ENCODE results near the gene VMAC.

The VMAC gene

DNA sequence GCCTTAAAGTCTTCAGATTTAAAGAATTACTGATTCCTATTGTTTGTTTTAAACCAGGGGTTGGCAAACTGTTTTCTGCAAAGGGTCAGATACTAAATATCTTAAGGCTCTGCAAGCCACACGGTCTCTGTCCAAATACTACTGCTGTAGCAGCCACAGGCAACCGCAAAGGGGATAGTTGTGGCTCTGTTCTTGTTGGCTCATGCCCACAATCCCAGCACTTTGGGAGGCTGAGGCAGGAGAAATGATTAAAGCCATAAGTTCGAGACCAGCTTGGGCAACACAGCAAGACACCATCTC is 50.9 kb downstream of the VMAC start:
- DNase-seq, result no peak

DNA sequence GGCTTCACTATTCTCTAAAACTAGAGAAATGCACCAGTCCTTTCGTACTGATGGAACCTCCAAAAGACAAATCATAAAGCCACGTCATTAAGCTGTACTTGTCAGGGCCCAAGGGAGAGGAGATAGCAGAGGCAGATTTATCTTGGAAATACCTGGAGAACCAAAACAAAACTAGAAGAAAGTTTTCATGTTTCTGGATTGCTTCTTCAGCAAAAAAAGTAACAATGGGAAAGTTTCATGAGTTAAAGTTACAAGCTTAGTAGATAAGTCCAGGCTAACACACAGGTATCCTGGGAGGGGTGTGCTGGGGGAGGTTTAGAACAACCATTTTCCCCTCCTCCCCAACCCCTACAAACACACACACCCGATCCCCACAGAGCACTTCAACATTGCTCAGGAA is 51.7 kb downstream of the VMAC start:
- no peak for DNase-seq

DNA sequence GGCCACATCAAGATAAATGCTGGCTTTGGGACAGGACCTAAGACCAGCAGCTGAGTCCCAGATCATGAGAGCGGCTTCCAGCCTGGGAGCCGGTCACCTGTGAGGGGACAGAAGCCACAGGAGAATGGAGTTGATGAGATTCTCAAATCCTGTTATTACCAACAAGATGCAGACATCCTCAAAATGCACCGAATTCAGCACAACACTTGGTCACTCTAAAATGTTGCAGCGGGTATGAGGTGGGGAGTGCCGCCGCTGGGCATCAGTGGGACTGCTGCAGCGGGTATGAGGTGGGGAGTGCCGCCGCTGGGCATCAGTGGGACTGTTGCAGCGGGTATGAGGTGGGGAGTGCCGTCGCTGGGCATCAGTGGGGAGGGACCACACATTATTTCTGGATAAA is 52.1 kb downstream of the VMAC start:
- DNase-seq, result no peak

DNA sequence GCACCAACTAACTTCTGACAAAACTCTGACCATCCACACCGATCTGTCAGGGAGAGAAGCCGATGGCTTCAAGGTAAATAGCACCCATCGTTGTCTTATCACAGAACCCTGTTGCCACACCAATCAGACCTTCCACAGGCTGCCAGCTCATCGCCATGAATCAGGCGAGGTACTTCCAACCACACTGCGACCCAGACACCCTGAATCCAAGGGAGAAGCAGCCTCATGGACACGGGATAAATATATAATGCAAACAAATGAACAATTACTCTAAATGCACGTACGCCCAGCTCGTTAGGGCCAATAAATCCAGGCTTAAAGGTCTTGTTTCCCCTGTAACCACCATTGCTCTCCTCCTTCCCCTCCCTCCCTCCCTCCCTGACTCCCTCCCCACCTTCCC is 52.5 kb downstream of the VMAC start:
- DNase-seq, result no peak

DNA sequence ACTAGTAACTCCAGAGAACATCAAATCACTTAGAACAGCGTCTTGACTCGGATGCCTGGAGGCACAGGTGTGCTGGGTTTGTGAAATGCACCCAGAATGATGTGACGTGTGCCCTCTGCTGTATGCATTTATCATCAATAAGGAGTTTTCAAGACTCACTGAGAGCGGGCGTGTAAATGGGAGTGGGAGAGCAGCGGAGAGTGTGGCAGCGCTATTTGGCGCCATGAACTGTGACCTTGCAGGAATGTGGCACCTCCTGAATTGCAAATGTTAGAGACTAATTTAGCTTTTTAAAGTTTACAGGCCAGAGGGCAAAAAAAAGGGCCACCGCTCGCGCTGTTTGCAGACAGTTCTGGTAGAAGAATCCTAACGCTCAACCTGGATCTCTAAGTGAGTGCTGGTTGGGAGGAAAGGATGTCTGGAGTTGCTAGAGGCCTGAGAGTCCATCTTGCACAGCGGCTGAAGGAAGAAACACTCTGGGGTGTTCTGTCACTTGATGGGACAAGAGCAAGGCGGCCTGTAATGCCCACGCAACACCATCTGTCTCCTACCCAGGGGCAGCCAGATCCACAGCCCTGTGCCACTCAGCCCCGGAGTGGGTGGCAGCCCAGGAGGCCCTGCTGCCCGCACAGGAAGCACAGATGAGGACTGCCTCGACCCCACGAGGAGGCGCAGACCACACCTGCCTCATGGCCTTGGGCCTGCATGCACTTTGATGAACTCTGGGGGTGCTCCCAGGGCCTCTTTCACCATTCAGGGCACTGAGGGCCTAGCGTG is 53.6 kb downstream of the VMAC start:
- no peak for DNase-seq

DNA sequence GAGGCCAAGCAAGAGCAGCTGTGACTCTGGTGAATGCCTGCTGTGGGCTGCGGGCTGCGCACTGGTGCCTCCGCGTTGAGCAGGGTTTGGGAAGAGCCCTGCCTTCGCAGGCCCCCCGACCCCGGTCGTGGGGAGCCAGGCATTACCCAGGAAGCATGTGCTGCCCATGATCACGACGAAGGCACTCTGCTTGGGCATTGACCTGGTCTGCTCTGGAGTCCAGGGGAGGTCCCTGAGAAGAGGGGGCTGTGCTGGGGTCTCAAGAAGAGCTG is 54.1 kb downstream of the VMAC start:
- no peak for DNase-seq

DNA sequence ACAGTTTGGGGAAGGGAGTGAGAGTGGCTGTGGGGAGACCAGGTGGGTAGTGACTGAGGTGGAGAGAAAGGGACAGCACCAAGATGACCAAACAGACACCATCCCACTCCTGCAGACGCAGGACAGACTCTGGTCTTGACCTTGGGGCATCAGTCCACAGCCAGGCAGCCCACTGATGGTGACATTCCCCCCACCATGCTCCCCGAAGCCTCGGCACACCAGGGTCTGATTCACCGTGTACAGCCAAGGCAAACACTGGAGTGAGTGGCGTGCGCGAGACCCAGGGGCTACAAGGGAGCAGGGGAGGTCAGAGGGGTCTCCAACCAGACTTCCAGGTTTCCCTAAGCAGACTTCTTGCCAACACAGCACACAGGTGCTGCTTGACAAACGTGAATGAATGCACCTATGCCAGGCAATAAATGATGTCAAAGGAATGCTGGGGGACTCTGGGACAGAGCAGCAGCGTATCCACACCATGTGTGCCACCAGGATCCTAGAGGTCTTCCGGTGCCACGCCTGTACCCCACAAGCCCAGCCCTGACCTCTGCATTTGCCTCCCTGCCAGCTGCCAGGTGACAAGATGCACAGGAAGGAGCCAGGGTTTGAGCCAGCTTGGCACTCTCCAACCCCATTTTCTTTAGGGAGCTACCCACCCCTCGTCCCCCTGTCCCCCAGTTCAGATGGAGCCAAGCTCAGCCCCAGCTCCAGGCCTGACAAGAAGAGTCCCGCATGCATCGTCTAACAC is 54.8 kb downstream of the VMAC start:
- DNase-seq, result no peak

Data from 8988T (cell line).